ENCODE results near the gene RELL2.

DNA sequence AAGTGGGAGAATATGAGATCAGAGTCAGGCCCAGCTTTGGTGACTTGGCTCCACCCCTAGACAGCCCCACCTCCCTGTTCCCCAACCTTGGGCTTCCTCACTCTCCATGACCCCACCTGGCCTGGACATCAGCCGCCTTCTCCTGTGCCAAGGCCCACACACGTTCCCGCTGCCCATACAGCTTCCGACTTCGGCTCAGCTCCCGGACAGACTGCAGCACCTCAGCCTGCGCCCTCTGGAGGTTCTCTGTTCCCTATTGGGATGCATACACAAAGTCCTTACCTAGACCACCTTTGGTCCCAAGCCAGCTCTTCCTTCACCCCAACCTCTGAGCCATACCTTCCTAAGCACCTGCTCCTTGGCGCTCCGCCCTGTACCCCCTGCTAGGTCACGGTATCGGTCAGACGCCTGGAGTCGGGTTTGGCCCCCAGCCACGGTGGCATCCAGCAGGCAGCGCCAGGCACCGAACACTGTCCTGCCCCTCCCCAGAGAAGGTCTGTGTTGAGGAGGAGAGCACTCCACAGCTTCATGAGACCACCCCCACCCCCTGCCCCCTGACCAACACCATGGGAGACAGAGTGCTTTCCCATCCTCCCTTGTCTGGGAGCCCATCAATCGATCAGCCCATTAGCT lies 12.4 kb downstream of the RELL2 start:
- TF ChIP-seq, protein P1, sequence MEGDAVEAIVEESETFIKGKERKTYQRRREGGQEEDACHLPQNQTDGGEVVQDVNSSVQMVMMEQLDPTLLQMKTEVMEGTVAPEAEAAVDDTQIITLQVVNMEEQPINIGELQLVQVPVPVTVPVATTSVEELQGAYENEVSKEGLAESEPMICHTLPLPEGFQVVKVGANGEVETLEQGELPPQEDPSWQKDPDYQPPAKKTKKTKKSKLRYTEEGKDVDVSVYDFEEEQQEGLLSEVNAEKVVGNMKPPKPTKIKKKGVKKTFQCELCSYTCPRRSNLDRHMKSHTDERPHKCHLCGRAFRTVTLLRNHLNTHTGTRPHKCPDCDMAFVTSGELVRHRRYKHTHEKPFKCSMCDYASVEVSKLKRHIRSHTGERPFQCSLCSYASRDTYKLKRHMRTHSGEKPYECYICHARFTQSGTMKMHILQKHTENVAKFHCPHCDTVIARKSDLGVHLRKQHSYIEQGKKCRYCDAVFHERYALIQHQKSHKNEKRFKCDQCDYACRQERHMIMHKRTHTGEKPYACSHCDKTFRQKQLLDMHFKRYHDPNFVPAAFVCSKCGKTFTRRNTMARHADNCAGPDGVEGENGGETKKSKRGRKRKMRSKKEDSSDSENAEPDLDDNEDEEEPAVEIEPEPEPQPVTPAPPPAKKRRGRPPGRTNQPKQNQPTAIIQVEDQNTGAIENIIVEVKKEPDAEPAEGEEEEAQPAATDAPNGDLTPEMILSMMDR (IDR thresholded peaks at IDR 0.05) = no peak
- TF ChIP-seq POLR2A (IDR thresholded peaks at IDR 0.05) = no peak
